ENCODE measurements around the gene TBR1. TPM values are rescaled to one million over a fixed set of nuclear protein-coding genes. Genes with fewer than 3 reads are reported as not detected.

Gene TBR1
- total RNA-seq, 2 donors from 2014 or later, result not detected

DNA sequence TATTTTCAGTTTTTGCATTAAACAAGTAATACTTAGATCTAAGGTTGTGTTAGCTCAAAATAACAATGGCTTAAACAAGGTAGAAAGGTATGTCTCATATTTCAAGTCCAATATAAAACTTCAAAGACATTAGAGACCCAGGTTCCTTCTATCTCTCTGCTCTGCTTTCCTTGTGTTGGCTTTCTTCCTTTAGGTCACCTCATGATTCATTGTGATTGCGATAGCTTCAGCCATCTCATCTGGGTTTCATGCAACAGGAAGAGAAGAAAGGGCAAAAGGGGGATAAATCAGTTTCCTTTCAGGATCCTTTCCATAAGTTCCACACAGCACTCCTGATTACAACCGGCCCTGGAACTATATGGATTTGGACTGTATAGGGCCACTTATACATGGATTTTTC lies 16.0 kb upstream of the TBR1 start:
- Histone ChIP-seq H3K4me1 (no peaks in the 10 kb centered on the region), H3K27me3 (no peaks in the 10 kb centered on the region), H3K27ac (no peak overlapping the region), H3K36me3 (replicated peaks in 1 of 2; ENCODE audit: insufficient read depth in 1 of 2, low read depth in 2 of 2) (peaks cover 1 to 5% of the 10 kb centered on the region in 2 donors), H3K4me3 (no peak overlapping the region), H3K9me3 (no peaks in the 10 kb centered on the region)
- 96 to 100% methylated on average over 2 of the region's 2 CpGs for WGBS, 2 donors
- DNase-seq (no peak), ATAC-seq (no peak)
- intact Hi-C loops (cut with DNase I), result no loop called here
- TF ChIP-seq POLR2A (IDR thresholded peaks at IDR 0.05), result no peak
- TF ChIP-seq, protein P1, sequence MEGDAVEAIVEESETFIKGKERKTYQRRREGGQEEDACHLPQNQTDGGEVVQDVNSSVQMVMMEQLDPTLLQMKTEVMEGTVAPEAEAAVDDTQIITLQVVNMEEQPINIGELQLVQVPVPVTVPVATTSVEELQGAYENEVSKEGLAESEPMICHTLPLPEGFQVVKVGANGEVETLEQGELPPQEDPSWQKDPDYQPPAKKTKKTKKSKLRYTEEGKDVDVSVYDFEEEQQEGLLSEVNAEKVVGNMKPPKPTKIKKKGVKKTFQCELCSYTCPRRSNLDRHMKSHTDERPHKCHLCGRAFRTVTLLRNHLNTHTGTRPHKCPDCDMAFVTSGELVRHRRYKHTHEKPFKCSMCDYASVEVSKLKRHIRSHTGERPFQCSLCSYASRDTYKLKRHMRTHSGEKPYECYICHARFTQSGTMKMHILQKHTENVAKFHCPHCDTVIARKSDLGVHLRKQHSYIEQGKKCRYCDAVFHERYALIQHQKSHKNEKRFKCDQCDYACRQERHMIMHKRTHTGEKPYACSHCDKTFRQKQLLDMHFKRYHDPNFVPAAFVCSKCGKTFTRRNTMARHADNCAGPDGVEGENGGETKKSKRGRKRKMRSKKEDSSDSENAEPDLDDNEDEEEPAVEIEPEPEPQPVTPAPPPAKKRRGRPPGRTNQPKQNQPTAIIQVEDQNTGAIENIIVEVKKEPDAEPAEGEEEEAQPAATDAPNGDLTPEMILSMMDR (IDR thresholded peaks at IDR 0.05), result no peak

GRCh38 chr2:161402297-161402696 lies 13.8 kb upstream of the TBR1 start:
- H3K4me3 ChIP-seq, result no peak overlapping the region
- intact Hi-C loops (cut with DNase I), result no loop called here
- H3K4me1 ChIP-seq, result no peaks in the 10 kb centered on the region
- no peak for DNase-seq
- no peak for ATAC-seq
- no peak for TF ChIP-seq POLR2A (IDR thresholded peaks at IDR 0.05)
- TF ChIP-seq, protein P1 (IDR thresholded peaks at IDR 0.05), result no peak
- H3K36me3 ChIP-seq (replicated peaks in 1 of 2; ENCODE audit: insufficient read depth in 1 of 2, low read depth in 2 of 2), result no peaks in the 10 kb centered on the region
- 90% methylated on average over 4 of the region's 4 CpGs for WGBS, 2 donors
- H3K27me3 ChIP-seq, result no peaks in the 10 kb centered on the region
- H3K27ac ChIP-seq, result no peak overlapping the region
- H3K9me3 ChIP-seq, result no peaks in the 10 kb centered on the region

DNA sequence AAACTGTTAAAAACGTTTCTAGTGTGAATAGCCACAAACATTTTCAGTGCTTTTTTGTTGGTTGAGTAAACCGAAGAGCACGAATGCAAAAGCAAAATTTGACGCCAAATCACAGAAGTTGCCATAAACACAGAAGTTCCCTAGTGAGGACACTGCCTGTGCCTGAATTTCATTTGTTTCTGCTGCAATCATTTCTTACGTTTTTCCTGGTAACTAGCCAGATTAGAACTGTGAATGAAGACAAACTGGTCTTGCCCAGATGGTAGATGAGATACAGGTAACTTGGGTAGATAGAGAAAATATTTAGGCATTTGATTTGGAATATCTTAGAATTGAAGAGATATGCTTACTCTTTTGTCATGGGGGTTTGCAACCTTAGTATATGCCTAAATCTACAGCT lies 9.8 kb upstream of the TBR1 start:
- H3K4me1 ChIP-seq, result no peaks in the 10 kb centered on the region
- TF ChIP-seq POLR2A (IDR thresholded peaks at IDR 0.05), result no peak
- TF ChIP-seq, protein P1 (IDR thresholded peaks at IDR 0.05), result no peak
- WGBS, 2 donors, result 72 to 82% methylated on average over 5 of the region's 5 CpGs
- DNase-seq (no peak), ATAC-seq (no peak)
- H3K27ac ChIP-seq, result no peak overlapping the region
- no peaks in the 10 kb centered on the region for H3K27me3 ChIP-seq
- H3K4me3 ChIP-seq, result no peak overlapping the region
- no peaks in the 10 kb centered on the region for H3K9me3 ChIP-seq
- intact Hi-C loops (cut with DNase I), result no loop called here
- no peaks in the 10 kb centered on the region for H3K36me3 ChIP-seq (replicated peaks in 1 of 2; ENCODE audit: insufficient read depth in 1 of 2, low read depth in 2 of 2)

DNA sequence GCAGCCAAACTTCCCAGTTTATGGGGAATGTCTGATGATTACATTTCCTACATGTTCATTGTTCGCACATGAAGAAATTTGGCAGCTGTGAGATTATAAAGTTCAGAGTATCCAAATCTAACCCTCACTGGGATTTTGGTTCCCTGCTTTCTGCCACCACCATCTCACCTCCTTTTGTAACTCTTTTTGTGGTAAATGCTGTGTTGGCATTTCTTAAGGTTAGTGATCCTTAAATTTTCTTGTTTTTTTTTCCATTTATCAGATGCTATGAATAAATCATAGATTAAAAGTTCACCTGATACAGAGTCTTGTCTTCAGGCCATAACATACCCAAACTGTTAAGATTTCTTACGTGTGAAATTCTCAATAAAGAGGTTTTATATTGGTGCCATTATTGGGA lies 8.5 kb upstream of the TBR1 start:
- ATAC-seq (no peak), DNase-seq (no peak)
- TF ChIP-seq, protein P1 (IDR thresholded peaks at IDR 0.05), result no peak
- TF ChIP-seq POLR2A (IDR thresholded peaks at IDR 0.05), result no peak
- WGBS, 2 donors, result 82 to 97% methylated on average over 2 of the region's 2 CpGs
- Histone ChIP-seq H3K36me3 (replicated peaks in 1 of 2; ENCODE audit: insufficient read depth in 1 of 2, low read depth in 2 of 2) (no peaks in the 10 kb centered on the region), H3K4me3 (no peak overlapping the region), H3K4me1 (no peaks in the 10 kb centered on the region), H3K9me3 (no peaks in the 10 kb centered on the region), H3K27me3 (no peaks in the 10 kb centered on the region), H3K27ac (no peak overlapping the region)
- intact Hi-C loops (cut with DNase I), result no loop called here

- H3K27me3 ChIP-seq, result no peaks in the 10 kb centered on the region
- intact Hi-C loops (cut with DNase I), result no loop called here
- H3K4me1 ChIP-seq, result peaks cover 4% of the 10 kb centered on the region
- H3K4me3 ChIP-seq, result no peak overlapping the region
- H3K36me3 ChIP-seq (replicated peaks in 1 of 2; ENCODE audit: insufficient read depth in 1 of 2, low read depth in 2 of 2), result no peaks in the 10 kb centered on the region
- no peaks in the 10 kb centered on the region for H3K9me3 ChIP-seq
- TF ChIP-seq, protein P1 (IDR thresholded peaks at IDR 0.05), result no peak
- TF ChIP-seq POLR2A (IDR thresholded peaks at IDR 0.05), result no peak
- DNase-seq (no peak), ATAC-seq (no peak)
- WGBS, 2 donors, result 71 to 93% methylated on average over 1 of the region's 1 CpG
- H3K27ac ChIP-seq, result no peak overlapping the region
Observed at GRCh38 chr2:161409308-161409907, 6.7 kb upstream of the TBR1 start.
